ENCODE results near the gene GPM6B.
"Not testable (repeated sequence)": the region's sequence is repeated elsewhere in the genome, so short reads cannot be mapped to it uniquely, and the experiment has no call there.

GPM6B gene

DNA sequence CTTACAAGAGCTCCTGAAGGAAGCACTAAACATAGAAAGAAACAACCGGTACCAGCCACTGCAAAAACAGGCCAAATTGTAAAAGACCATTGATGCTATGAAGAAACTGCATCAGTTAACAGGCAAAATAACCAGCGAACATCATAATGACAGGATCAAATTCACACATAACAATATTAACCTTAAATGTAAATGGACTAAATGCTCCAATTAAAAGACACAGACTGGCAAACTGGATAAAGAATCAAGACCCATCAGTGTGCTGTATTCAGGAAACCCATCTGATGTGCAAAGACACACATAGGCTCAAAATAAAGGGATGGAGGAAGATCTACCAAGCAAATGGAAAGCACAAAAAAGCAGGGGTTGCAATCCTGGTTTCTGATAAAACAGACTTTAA lies 90.3 kb downstream of the GPM6B start:
- not testable (repeated sequence) for DNase-seq (ENCODE audit: low spot score)

DNA sequence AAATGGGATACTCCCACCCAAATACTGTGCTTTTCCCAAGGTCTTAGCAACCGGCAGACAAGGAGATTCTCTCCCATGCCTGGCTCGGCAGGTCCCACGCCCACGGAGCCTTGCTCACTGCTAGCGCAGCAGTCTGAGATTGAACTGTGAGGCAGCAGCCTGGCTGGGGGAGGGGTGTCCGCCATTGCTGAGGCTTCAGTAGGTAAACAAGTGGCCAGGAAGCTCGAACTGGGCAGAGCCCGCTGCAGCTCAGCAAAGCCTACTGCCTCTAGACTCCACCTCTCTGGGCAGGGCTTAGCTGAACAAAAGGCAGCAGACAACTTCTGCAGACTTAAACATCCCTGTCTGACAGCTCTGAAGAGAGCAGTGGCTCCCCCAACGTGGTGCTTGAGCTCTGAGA lies 92.0 kb downstream of the GPM6B start:
- not testable (repeated sequence) for DNase-seq (ENCODE audit: low spot score)

DNA sequence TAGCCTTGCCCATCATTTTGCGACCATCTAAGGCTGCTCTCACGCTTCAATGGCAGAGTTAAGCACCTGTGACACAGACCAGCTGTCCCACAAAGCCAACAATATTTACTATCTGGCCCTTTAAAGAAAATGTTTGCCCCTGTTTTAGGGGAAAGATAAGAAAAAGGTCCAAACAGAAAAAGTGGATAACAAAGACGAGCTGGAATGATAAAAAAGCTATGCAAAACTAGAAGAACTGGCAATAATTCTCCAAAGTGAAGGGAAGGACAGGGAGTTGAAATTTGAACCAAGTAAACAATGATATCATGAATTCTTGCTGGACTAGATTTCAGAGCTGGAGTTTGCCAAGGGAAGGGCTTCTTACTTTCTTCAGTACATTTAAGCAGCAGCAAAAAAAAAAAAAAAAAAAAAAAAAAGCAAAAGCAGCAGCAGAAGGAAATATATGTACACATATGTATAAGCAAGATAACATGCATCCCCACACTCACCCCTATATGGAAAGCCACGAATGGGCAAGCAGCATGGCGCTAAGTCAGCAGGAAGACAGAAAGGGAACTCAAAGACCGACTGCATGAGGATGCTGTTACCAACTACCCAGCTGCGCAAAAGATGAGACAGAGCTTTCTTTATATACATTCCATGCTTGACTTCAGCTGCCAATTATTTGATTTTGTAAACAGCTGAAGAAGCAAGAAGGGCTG lies 94.9 kb downstream of the GPM6B start:
- no peak for DNase-seq (ENCODE audit: low spot score)

DNA sequence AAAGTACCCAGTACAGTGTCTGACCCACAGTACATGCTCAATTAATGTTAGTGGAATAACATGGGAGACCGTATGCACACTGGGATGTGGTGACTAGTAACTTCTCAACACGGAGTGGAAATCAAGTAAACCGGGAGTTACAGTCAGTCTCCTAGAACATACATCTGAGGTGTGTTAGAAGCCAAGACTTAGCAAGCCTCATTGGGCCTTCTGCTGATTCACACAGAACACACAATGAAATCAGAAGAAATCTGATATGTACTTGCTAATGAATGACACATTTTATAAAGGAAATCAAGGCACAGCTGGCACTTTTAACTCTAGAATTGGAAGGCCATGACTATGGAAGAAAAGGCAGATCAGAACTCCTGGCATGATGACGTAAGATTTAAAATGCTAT lies 95.5 kb downstream of the GPM6B start:
- DNase-seq (ENCODE audit: low spot score): no peak

All from COLO829 (cell line).